ENCODE data around the gene FHIT.

- no peak for TF ChIP-seq CTCF (IDR thresholded peaks at IDR 0.05 in 4 of 5, conservative IDR thresholded peaks at IDR 0.05 in 1 of 5)
- no peak for TF ChIP-seq POLR2A (IDR thresholded peaks at IDR 0.05)
Observed at GRCh38 chr3:60764870-60765269, 486.4 kb downstream of the FHIT start.
